Hepatocyte (in vitro differentiated cells): ENCODE results near the gene CCDC8.
"Not testable (repeated sequence)": the region's sequence is repeated elsewhere in the genome, so short reads cannot be mapped to it uniquely, and the experiment has no call there.

ENCODE experiments used
- EZH2 ChIP-seq: fragments of 200-600 bp; sonication (generic); IDR thresholded peaks from 2 replicates; pipeline ENCODE4 v1.6.1; 2016; ENCODE audit warnings: antibody characterized with exemption, mild to moderate bottlenecking, borderline replicate concordance
- TF ChIP-seq, protein P1 (sequence below): fragments of 200-600 bp; sonication (generic); IDR thresholded peaks from 2 replicates; pipeline ENCODE4 v1.5.1; 2016; ENCODE audit warnings: antibody characterized with exemption, mild to moderate bottlenecking; ENCODE audit not compliant: poor library complexity

DNA sequence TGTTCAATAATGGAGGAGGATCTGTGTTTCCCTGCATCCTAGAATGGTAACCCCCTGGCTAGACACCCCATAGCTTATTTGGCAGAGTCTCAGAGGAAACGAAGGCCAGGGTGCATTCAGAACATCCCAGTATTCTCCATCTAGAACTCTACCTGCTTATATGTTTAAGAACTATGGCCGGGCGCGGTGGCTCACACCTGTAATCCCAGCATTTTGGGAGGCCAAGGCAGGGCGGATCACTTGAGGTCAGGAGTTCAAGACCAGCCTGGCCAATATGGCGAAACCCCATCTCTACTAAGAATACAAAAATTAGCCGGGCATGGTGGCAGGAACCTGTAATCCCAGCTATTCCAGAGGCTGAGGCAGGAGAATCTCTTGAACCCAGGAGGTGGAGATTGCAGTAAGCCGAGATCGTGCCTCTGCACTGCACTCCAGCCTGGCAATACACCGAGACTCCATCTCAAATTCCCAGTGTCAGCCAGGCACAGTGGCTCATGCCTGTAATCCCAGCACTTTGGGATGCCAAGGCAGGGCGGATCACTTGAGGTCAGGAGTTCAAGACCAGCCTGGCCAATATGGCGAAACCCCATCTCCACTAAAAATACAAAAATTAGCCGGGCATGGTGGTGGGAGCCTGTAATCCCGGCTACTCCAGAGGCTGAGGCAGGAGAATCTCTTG, 15.4 kb downstream of the CCDC8 start:
- TF ChIP-seq, protein P1, sequence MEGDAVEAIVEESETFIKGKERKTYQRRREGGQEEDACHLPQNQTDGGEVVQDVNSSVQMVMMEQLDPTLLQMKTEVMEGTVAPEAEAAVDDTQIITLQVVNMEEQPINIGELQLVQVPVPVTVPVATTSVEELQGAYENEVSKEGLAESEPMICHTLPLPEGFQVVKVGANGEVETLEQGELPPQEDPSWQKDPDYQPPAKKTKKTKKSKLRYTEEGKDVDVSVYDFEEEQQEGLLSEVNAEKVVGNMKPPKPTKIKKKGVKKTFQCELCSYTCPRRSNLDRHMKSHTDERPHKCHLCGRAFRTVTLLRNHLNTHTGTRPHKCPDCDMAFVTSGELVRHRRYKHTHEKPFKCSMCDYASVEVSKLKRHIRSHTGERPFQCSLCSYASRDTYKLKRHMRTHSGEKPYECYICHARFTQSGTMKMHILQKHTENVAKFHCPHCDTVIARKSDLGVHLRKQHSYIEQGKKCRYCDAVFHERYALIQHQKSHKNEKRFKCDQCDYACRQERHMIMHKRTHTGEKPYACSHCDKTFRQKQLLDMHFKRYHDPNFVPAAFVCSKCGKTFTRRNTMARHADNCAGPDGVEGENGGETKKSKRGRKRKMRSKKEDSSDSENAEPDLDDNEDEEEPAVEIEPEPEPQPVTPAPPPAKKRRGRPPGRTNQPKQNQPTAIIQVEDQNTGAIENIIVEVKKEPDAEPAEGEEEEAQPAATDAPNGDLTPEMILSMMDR, result not testable (repeated sequence)
- TF ChIP-seq EZH2, result not testable (repeated sequence)
